Endothelial cell of umbilical vein (primary cell): ENCODE data around the gene FADS2. TPM values are rescaled to one million over a fixed set of nuclear protein-coding genes. Genes with fewer than 3 reads are reported as not detected.

Experiments
- BruUV-seq: library from RNA; stranded (reverse); fragments of 400-500 nt; replicated peaks from 2 replicates; lab custom pipeline; 2021; lab: Mats Ljungman, UMichigan
- CTCF ChIA-PET: fragments of 300-600, 350-600 bp; sonication (Branson Sonifier 250); formaldehyde crosslinking; loops from one replicate; lab custom pipeline; 2021; ENCODE audit warnings: antibody characterized with exemption, inconsistent platforms; lab: Charles Lee
- POLR2A ChIA-PET: fragments of 300-600, 350-600 bp; sonication (Branson Sonifier 250); formaldehyde crosslinking; loops from one replicate; lab custom pipeline; 2021; ENCODE audit warnings: antibody characterized with exemption, inconsistent platforms; lab: Charles Lee
- DNase-seq: peaks from one replicate; pipeline ENCODE4 v3.0.0-alpha.2; 2011; ENCODE audit warnings: low read depth, low spot score
- FAIRE-seq: peaks from 2 replicates; lab custom pipeline; 2011; peaks lifted over from hg19 to GRCh38; lab: Jason Lieb, UNC
- H2AFZ ChIP-seq: 2 replicates; pipeline ENCODE4 v1.6.0; 2012; ENCODE audit warnings: low read depth, low read length, control low read depth, inconsistent platforms
- H3K27ac ChIP-seq: 2 replicates; pipeline ENCODE4 v1.5.1; 2011; ENCODE audit warnings: low read depth, mild to moderate bottlenecking, control low read depth, low read length, moderate library complexity; ENCODE audit not compliant: insufficient read depth
- H3K27me3 ChIP-seq, 2 experiments: 2 replicates each; pipeline versions ENCODE4 v1.6.0 to v1.6.1; 2011; ENCODE audit warnings: low read length in 2 of 2, mixed read lengths in 1 of 2; ENCODE audit not compliant: control insufficient read depth in 2 of 2, insufficient read depth in 2 of 2
- H3K36me3 ChIP-seq, 2 experiments: 2 replicates in 1 of 2; 3 replicates in 1 of 2; pipeline ENCODE4 v1.5.1; 2011; ENCODE audit warnings: low read length in 2 of 2, mild to moderate bottlenecking in 1 of 2, moderate library complexity in 1 of 2; ENCODE audit not compliant: control insufficient read depth in 2 of 2, insufficient read depth in 2 of 2; ENCODE audit errors: extremely low read depth in 1 of 2
- H3K4me1 ChIP-seq: 3 replicates; pipeline ENCODE4 v1.5.1; 2011; ENCODE audit warnings: mild to moderate bottlenecking, low read length; ENCODE audit not compliant: control insufficient read depth, insufficient read depth; ENCODE audit errors: extremely low read depth
- H3K4me2 ChIP-seq: 2 replicates; pipeline ENCODE4 v1.6.1; 2011; ENCODE audit warnings: low read length, control low read depth, mixed read lengths; ENCODE audit not compliant: insufficient read depth
- H3K4me3 ChIP-seq, 3 experiments: fragments of 200-600 bp in 1 of 3; sonication (generic), shearing (Covaris generic) in 1 of 3; replicated peaks in 1 of 3; 2 replicates each; pipeline ENCODE4 v1.5.1; 2011 to 2016; ENCODE audit warnings: control low read depth in 3 of 3, low read length in 3 of 3, mild to moderate bottlenecking in 2 of 3, inconsistent platforms in 1 of 3, low read depth in 1 of 3, moderate library complexity in 1 of 3; ENCODE audit not compliant: insufficient read depth in 1 of 3
- H3K79me2 ChIP-seq: 2 replicates; pipeline ENCODE4 v1.6.0; 2012; ENCODE audit warnings: low read length, inconsistent platforms; ENCODE audit not compliant: control insufficient read depth, insufficient read depth
- H3K9ac ChIP-seq: replicated peaks from 2 replicates; pipeline ENCODE3; 2011; ENCODE audit warnings: low read length, control low read depth; ENCODE audit not compliant: insufficient read depth; ENCODE audit errors: extremely low read depth
- H3K9me1 ChIP-seq: replicated peaks from 3 replicates; pipeline ENCODE4 v1.6.0; 2011; ENCODE audit warnings: mild to moderate bottlenecking, low read length; ENCODE audit not compliant: control insufficient read depth, insufficient read depth; ENCODE audit errors: extremely low read depth
- H3K9me3 ChIP-seq: replicated peaks from 2 replicates; pipeline ENCODE4 v1.5.1; 2012; ENCODE audit warnings: low read length, inconsistent platforms; ENCODE audit not compliant: control insufficient read depth, insufficient read depth
- H4K20me1 ChIP-seq: replicated peaks from 2 replicates; pipeline ENCODE3; 2011; ENCODE audit warnings: mild to moderate bottlenecking, low read length; ENCODE audit not compliant: control insufficient read depth, insufficient read depth; ENCODE audit errors: extremely low read depth
- CTCF ChIP-seq, 2 donors: IDR thresholded peaks; 1 replicate in 1 of 2; 2 replicates in 1 of 2; pipeline ENCODE4 v1.5.1; 2011; ENCODE audit warnings: low read length in 2 of 2, mild to moderate bottlenecking in 2 of 2, moderate library complexity in 2 of 2, control low read depth in 1 of 2, inconsistent platforms in 1 of 2, low read depth in 1 of 2; ENCODE audit not compliant: insufficient read depth in 1 of 2; ENCODE audit errors: extremely low read depth in 1 of 2
- EZH2 ChIP-seq: IDR thresholded peaks from 2 replicates; pipeline ENCODE4 v1.6.1; 2012; ENCODE audit warnings: borderline replicate concordance, low read depth, mild to moderate bottlenecking, moderate library complexity, low read length, inconsistent platforms; ENCODE audit not compliant: severe bottlenecking
- FOS ChIP-seq: IDR thresholded peaks from 2 replicates; pipeline ENCODE4 v1.6.1; 2011; ENCODE audit warnings: mild to moderate bottlenecking, low read length, moderate library complexity, borderline replicate concordance; ENCODE audit not compliant: insufficient read depth
- GATA2 ChIP-seq: IDR thresholded peaks from 2 replicates; pipeline ENCODE4 v1.7.0; 2011; ENCODE audit warnings: low read depth, mild to moderate bottlenecking, moderate library complexity, mixed read lengths, low read length; ENCODE audit not compliant: insufficient read length, insufficient read depth
- JUN ChIP-seq: IDR thresholded peaks from 2 replicates; pipeline ENCODE4 v1.6.1; 2011; ENCODE audit warnings: borderline replicate concordance, low read depth; ENCODE audit not compliant: insufficient read length, insufficient read depth
- MAX ChIP-seq: IDR thresholded peaks from 2 replicates; pipeline ENCODE4 v1.6.1; 2011; ENCODE audit not compliant: insufficient read depth, insufficient read length
- MYC ChIP-seq: IDR thresholded peaks from one replicate; pipeline ENCODE4 v1.6.1; 2011; ENCODE audit warnings: mild to moderate bottlenecking, low read depth, low read length
- POLR2A ChIP-seq: IDR thresholded peaks from 2 replicates; pipeline ENCODE4 v1.6.1; 2012; ENCODE audit warnings: low read depth, mild to moderate bottlenecking, control low read depth, low read length
- POLR2AphosphoS5 ChIP-seq: IDR thresholded peaks from 2 replicates; pipeline ENCODE4 v1.6.1; 2012; ENCODE audit warnings: low read depth, mild to moderate bottlenecking, control low read depth, low read length, moderate library complexity; ENCODE audit not compliant: insufficient read depth
- dilution Hi-C: fragments of 300-500 bp; cut with MboI; formaldehyde crosslinking; loops from one replicate; pipeline ENCODE4 v1.15.0; 2019; ENCODE audit warnings: low sequenced_read_pairs; ENCODE audit not compliant: extremely low pct_ligation_motif_present
- intact Hi-C: fragments of 100-400 bp; cut with micrococcal nuclease; formaldehyde crosslinking; loops from one replicate; pipeline ENCODE4 v1.10.0; 2022
- polyA plus RNA-seq, 4 experiments: library from polyadenylated mRNA; depleted of rRNA in 3 of 4; stranded (reverse) in 3 of 4; unstranded in 1 of 4; fragments of >200 nt; gene quantifications; 2 replicates each; pipeline versions ENCODE4 v1.2.1 to v1.2.3, GENCODE V29; 2011 to 2012; ENCODE audit warnings: missing spikeins in 1 of 4
- total RNA-seq: library from RNA; stranded (reverse); gene quantifications from 2 replicates; pipeline ENCODE4 v1.2.3, GENCODE V29; 2021

The FADS2 gene
- total and polyA plus RNA-seq, 2 donors (not counting 3 experiments of a cell fraction or from before 2014, with no cell fraction given): 668 to 898 TPM

- Histone ChIP-seq H3K4me1 (peaks cover 15% of the 10 kb centered on the region), H3K9me1 (no peaks in the 10 kb centered on the region), H2AFZ (no peak overlapping the region), H3K79me2 (peaks cover 11% of the 10 kb centered on the region), H3K36me3 (peaks cover 10 to 22% of the 10 kb centered on the region in 2 experiments), H3K9ac (no peak overlapping the region), H3K4me2 (no peak overlapping the region), H4K20me1 (no peaks in the 10 kb centered on the region), H3K4me3 (no peak overlapping the region), H3K27ac (no peak overlapping the region), H3K9me3 (no peaks in the 10 kb centered on the region), H3K27me3 (no peaks in the 10 kb centered on the region)
- no TSS peak for BruUV-seq
- POLR2A ChIA-PET: no interaction called here
- dilution Hi-C loops (no loop called here), intact Hi-C loops (no loop called here)
- FAIRE-seq (no peak), DNase-seq (no peak)
- CTCF ChIA-PET: interaction anchor here (1.2 to 1.8 kb wide), 5 partner anchors 9 to 305 kb away, joined by 3 to 7 read pairs (median 4); partner anchors contain the start of gene FADS2
- no peak for TF ChIP-seq POLR2A
- TF ChIP-seq MYC: no peak
- TF ChIP-seq MAX: no peak
- no peak for TF ChIP-seq POLR2AphosphoS5
- TF ChIP-seq GATA2: no peak
- TF ChIP-seq EZH2: no peak
- no peak for TF ChIP-seq CTCF (IDR thresholded peaks at IDR 0.05; ENCODE audit: extremely low read depth in 1 of 2, insufficient read depth in 1 of 2, low read depth in 1 of 2, low read length in 2 of 2)
- TF ChIP-seq JUN: no peak
- no peak for TF ChIP-seq FOS
These were observed 25.5 kb upstream of the FADS2 start for GRCh38 chr11:61802605-61803004.
